SH-SY5Y (cell line): Measurements from ENCODE around the gene AEN.

Experiments used
- GATA2 ChIP-seq: IDR thresholded peaks from 2 replicates; pipeline ENCODE4 v1.6.1; 2011; ENCODE audit warnings: mild to moderate bottlenecking, low read depth, low read length
- GATA3 ChIP-seq: IDR thresholded peaks from 2 replicates; pipeline ENCODE4 v1.6.1; 2011; ENCODE audit warnings: low read depth, mild to moderate bottlenecking, low read length, moderate library complexity

- TF ChIP-seq GATA2 (no peak), GATA3 (no peak)
Measured at GRCh38 chr15:88653200-88654064, 32.3 kb downstream of the AEN start.
